ENCODE results near the gene AP1G1.
"Not testable (repeated sequence)": the region's sequence is repeated elsewhere in the genome, so short reads cannot be mapped to it uniquely, and the experiment has no call there.

AP1G1 gene

DNA sequence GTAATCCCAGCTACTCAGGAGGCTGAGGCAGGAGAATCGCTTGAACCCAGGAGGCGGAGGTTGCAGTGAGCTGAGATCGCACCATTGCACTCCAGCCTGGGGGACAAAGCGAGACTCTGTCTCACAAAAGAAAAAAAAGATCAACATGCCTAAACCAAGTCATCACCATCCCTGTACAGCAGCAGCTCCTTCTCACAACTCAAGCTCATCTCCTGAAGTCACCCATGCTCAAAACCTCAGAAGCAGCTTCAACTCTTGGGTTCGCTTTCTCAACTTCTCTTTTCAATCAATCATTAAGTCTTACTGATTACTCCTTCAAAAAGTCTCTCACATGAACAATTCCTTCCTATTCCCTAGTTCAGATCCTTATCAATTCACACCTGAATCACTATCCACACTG is 115.5 kb downstream of the AP1G1 start:
- DNase-seq = no peak

GRCh38 chr16:71689901-71690300 is 118.7 kb downstream of the AP1G1 start:
- no peak for DNase-seq

GRCh38 chr16:71687861-71688260 is 120.8 kb downstream of the AP1G1 start:
- DNase-seq = no peak

DNA sequence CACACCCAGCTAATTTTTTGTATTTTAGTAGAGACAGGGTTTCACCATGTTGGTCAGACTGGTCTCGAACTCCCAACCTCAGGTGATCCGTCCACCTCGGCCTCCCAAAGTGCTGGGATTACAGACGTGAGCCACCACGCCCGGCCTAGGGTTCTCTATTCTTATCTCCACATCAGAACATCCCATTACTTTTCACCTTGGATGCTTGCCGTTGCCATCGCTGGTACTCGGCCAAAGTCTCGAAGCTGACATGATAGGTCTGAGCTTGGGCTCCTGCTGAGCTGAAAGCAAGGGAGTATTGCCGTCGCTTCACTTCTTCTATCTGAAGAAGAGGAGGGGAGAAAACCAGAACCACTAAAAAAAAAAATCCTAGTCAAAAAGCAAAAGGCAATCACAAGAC is 124.4 kb downstream of the AP1G1 start:
- not testable (repeated sequence) for DNase-seq

DNA sequence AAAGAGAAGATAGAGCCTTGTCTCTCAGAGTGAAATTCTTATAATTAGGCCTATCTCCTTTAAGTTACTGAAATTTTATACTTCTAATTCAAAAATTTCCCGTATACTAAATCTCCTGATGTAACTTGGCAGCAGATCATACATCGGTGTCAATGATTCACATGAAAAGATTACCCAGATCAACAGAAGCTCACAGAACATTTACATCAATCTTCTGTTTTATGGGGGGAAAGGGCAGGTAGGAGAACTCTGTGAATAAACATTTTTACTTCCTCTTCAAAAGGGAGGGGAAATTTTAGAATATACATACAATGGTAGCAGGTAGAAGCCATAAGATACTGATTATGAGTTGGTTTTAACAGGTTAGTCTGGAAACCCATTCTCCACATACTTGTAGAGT is 127.3 kb downstream of the AP1G1 start:
- DNase-seq = no peak
